Lower leg skin (tissue), 3 donors: ENCODE measurements around the gene CBX3.

Experiments used
- CTCF ChIP-seq, 3 donors: fragments of 450-650 bp; IDR thresholded peaks; one replicate each; pipeline ENCODE4 v1.5.1; 2016; ENCODE audit warnings: antibody characterized with exemption in 3 of 3, mild to moderate bottlenecking in 3 of 3, moderate library complexity in 2 of 3
- POLR2A ChIP-seq, 2 donors: fragments of 450-650 bp; IDR thresholded peaks; one replicate each; pipeline ENCODE4 v1.6.1; 2016 to 2017; ENCODE audit warnings: antibody characterized with exemption in 2 of 2, mild to moderate bottlenecking in 1 of 2, moderate library complexity in 1 of 2

GRCh38 chr7:26190417-26190869 is 11.1 kb upstream of the CBX3 start:
- TF ChIP-seq CTCF (IDR thresholded peaks at IDR 0.05) = no peak
- no peak for TF ChIP-seq POLR2A (IDR thresholded peaks at IDR 0.05)
